GM19324 (cell line): ENCODE results near the gene CPNE6.

ENCODE experiments used
- ATAC-seq: cut with Tn5 transposase; IDR thresholded peaks from one replicate; pipeline ENCODE4 v1.9.1; 2021; ENCODE audit warnings: mild to moderate bottlenecking, moderate library complexity; ENCODE audit not compliant: unreplicated experiment, low FRiP score

Gene CPNE6

DNA sequence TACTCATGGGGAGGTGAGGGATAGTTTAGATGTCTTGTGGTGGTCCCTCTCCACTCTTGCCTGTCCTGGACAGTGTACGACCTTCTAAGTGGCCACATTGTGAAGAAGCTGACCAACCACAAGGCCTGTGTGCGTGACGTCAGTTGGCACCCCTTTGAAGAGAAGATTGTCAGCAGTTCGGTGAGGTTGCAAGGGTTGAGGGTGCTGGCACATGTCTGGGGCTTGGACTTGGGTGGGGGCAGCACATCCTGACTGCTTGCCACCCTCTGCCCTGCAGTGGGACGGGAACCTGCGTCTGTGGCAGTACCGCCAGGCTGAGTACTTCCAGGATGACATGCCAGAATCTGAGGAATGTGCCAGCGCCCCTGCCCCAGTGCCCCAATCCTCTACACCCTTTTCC is 51.5 kb downstream of the CPNE6 start:
- ATAC-seq, result no peak

DNA sequence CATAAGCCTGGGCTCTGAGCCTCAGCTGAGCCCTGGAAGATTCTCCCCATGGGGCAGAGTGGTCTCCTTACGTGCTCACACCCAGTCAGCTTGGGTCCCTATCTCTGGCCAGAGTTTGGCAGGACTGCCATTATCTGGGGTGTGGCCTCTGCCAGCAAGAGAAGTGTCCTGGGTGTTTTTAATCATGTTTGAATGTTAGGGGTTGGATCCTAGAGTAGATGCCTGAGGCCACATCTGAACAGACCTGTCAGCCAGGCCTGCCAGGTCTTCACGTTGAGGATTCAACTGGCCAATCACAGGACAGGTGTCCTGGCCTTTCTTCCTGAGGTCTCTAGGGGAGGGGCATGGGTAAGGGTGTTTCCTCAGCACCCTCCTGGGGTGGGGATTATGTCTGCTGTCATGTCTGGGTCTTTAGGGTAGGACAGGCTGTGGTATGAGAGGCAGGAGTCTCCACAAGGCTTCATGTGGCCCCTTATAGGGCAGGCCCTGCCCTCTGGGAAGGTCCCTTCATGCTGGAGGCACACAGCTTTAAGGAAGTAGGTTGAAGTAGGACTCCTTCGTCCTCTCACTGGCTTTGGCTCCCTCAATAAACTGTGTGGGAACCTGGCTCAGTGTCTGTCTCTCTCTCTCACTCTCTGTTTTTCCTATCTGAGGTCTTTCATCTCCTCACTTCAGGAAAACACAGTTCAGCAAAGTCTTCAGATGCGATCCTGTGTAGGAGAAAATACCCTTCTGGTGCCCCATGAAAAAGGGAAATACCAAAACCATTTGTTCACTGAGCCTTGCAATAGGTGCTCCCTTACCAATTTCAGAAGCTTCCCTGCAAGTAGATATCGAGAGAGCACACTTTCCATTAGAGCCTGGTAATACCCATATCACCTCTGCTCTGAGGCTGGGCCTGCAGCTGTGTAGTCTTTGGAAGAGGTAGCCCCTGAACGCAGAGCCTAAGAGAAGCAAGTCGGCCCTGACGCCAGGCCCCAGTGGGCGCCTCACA is 52.4 kb downstream of the CPNE6 start:
- ATAC-seq, result no peak

DNA sequence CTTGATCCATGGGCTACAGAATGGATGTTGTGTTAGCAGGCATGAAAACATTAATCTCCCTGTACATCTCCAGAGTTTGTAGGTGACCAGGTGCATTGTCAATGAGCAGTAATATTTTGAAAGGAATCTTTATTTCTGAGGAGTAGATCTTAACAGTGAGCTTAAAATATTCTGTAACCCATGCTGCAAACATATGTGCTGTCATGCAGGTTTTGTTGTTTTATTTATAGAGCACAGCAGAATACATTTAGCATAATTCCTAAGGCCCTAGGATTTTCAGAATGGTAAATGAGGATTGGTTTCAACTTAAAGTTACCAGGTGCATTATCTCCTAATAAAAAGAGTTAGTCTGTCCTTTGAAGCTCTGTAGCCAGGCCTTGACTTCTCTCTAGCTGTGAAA is 55.6 kb downstream of the CPNE6 start:
- no peak for ATAC-seq

DNA sequence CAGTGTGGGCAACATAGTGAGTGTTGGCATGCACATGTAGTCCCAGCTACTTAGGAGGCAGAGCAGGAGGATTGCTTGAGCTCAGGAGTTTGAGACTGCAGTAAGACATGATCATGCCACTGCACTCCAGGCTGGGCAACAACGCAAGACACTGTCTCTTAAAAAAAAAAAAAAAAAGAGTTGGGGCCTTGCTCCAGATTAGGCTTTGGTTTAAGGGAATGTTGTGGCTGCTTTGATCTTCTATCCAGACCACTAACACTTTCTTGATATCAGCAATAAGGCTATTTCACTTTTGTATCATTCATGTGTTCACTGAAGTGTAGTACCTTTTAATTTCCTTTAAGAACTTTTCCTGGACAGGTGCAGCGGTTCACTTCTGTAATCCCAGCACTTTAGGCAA is 56.3 kb downstream of the CPNE6 start:
- no peak for ATAC-seq
